Measurements from ENCODE around the gene NCKAP5. TPM values are rescaled to one million over a fixed set of nuclear protein-coding genes. Genes with fewer than 3 reads are reported as not detected.

NCKAP5 gene
- total and polyA plus RNA-seq, 4 donors: 2.3 to 20.2 (median 8.1) TPM

DNA sequence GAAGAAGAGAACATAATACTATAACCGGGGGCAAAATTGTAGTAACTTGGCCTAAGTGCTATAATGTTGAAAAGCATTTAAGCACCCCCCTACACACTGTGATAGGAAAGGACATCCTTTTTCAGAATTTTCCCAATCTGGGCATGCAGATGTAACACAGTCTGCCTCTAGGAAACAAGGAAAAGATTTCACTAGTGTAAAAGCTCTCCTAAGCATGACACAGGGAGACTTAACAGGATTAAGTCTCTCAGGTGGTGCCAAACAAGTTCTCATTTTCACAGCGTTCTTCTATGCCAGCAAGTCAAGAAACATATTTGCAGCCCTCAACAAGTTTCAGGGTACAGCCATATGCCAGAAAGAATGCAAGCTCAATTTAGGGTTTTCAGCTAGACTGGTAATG lies 53.0 kb downstream of the NCKAP5 start:
- WGBS, 2 donors: 79 to 91% methylated on average over 2 of the region's 2 CpGs
- H3K27ac ChIP-seq (ENCODE audit: low read depth in 1 of 2, low read length in 1 of 2): no peak overlapping the region
- H3K27me3 ChIP-seq (ENCODE audit: control insufficient read depth in 3 of 3, insufficient read depth in 3 of 3, low read length in 2 of 3): no peaks in the 10 kb centered on the region
- no peaks in the 10 kb centered on the region for H3K9me3 ChIP-seq (ENCODE audit: control insufficient read depth in 4 of 4, insufficient read depth in 3 of 4, low read length in 3 of 4)
- peaks cover 0 to 2% (median 0%) of the 10 kb centered on the region in 4 donors for H3K36me3 ChIP-seq (ENCODE audit: control insufficient read depth in 4 of 4, insufficient read depth in 4 of 4, low read length in 4 of 4)
- no peak for ATAC-seq (ENCODE audit: insufficient read depth, low FRiP score)
- H3K4me1 ChIP-seq (ENCODE audit: control insufficient read depth in 5 of 5, insufficient read depth in 5 of 5, low read length in 5 of 5): no peaks in the 10 kb centered on the region
- no peak overlapping the region for H3K4me3 ChIP-seq
- TF ChIP-seq, protein P1, sequence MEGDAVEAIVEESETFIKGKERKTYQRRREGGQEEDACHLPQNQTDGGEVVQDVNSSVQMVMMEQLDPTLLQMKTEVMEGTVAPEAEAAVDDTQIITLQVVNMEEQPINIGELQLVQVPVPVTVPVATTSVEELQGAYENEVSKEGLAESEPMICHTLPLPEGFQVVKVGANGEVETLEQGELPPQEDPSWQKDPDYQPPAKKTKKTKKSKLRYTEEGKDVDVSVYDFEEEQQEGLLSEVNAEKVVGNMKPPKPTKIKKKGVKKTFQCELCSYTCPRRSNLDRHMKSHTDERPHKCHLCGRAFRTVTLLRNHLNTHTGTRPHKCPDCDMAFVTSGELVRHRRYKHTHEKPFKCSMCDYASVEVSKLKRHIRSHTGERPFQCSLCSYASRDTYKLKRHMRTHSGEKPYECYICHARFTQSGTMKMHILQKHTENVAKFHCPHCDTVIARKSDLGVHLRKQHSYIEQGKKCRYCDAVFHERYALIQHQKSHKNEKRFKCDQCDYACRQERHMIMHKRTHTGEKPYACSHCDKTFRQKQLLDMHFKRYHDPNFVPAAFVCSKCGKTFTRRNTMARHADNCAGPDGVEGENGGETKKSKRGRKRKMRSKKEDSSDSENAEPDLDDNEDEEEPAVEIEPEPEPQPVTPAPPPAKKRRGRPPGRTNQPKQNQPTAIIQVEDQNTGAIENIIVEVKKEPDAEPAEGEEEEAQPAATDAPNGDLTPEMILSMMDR (IDR thresholded peaks at IDR 0.05; ENCODE audit: control extremely low read depth, extremely low read depth): no peak
- DNase-seq: no peak
- H3K9ac ChIP-seq (ENCODE audit: insufficient read depth in 1 of 2, low read length in 2 of 2): no peak overlapping the region

DNA sequence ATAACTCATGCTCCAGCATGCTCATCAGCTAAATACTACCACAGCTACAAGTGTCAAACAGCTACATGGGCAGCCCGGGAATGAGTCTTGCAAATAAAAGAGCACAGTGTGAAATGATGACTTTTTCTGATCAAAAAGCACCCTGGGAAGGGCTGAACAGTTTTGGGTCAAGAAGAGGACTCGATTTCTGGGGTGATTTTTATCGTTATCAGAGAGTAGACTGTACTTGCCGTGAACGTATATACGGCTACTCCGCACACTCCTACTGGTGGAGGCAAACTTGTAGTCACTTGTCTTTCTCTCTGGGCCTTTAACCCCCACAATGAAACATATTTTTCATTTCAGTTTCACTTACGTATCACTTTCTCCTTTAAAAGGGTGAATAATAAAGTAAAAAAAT lies 54.4 kb downstream of the NCKAP5 start:
- H3K36me3 ChIP-seq (ENCODE audit: control insufficient read depth in 4 of 4, insufficient read depth in 4 of 4, low read length in 4 of 4): peaks cover 0 to 2% (median 0%) of the 10 kb centered on the region in 4 donors
- ATAC-seq (ENCODE audit: insufficient read depth, low FRiP score): no peak
- no peaks in the 10 kb centered on the region for H3K4me1 ChIP-seq (ENCODE audit: control insufficient read depth in 5 of 5, insufficient read depth in 5 of 5, low read length in 5 of 5)
- TF ChIP-seq, protein P1 (IDR thresholded peaks at IDR 0.05; ENCODE audit: control extremely low read depth, extremely low read depth): no peak
- no peak for DNase-seq
- no peak overlapping the region for H3K27ac ChIP-seq (ENCODE audit: low read depth in 1 of 2, low read length in 1 of 2)
- no peak overlapping the region for H3K4me3 ChIP-seq
- H3K9me3 ChIP-seq (ENCODE audit: control insufficient read depth in 4 of 4, insufficient read depth in 3 of 4, low read length in 3 of 4): no peaks in the 10 kb centered on the region
- 90 to 93% methylated on average over 8 of the region's 8 CpGs for WGBS, 2 donors
- no peaks in the 10 kb centered on the region for H3K27me3 ChIP-seq (ENCODE audit: control insufficient read depth in 3 of 3, insufficient read depth in 3 of 3, low read length in 2 of 3)
- H3K9ac ChIP-seq (ENCODE audit: insufficient read depth in 1 of 2, low read length in 2 of 2): no peak overlapping the region

DNA sequence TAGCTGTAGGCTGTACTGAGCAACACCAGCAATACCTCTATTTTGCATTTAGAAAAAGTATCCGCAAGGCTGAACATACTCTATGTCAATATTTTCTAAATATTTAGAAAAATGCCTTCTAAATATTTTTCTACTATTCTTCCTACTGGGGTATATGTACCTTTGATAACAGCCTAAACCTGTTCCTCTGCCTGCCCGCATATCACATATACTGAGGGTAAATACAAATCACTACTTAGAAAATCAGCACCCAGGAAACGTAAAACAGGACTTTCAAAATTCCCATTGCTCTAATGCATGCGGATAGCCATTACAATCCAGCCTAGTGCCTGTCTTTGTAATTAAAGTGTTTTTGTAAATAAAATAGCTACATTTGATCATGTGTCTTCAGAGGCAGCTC lies 56.1 kb downstream of the NCKAP5 start:
- 93 to 94% methylated on average over 4 of the region's 4 CpGs for WGBS, 2 donors
- H3K4me3 ChIP-seq: no peak overlapping the region
- DNase-seq (no peak), ATAC-seq (ENCODE audit: insufficient read depth, low FRiP score) (no peak)
- H3K27ac ChIP-seq (ENCODE audit: low read depth in 1 of 2, low read length in 1 of 2): no peak overlapping the region
- no peaks in the 10 kb centered on the region for H3K4me1 ChIP-seq (ENCODE audit: control insufficient read depth in 5 of 5, insufficient read depth in 5 of 5, low read length in 5 of 5)
- no peaks in the 10 kb centered on the region for H3K9me3 ChIP-seq (ENCODE audit: control insufficient read depth in 4 of 4, insufficient read depth in 3 of 4, low read length in 3 of 4)
- H3K36me3 ChIP-seq (ENCODE audit: control insufficient read depth in 4 of 4, insufficient read depth in 4 of 4, low read length in 4 of 4): peaks cover 0 to 2% (median 0%) of the 10 kb centered on the region in 4 donors
- TF ChIP-seq, protein P1 (IDR thresholded peaks at IDR 0.05; ENCODE audit: control extremely low read depth, extremely low read depth): no peak
- no peaks in the 10 kb centered on the region for H3K27me3 ChIP-seq (ENCODE audit: control insufficient read depth in 3 of 3, insufficient read depth in 3 of 3, low read length in 2 of 3)
- H3K9ac ChIP-seq (ENCODE audit: insufficient read depth in 1 of 2, low read length in 2 of 2): no peak overlapping the region

DNA sequence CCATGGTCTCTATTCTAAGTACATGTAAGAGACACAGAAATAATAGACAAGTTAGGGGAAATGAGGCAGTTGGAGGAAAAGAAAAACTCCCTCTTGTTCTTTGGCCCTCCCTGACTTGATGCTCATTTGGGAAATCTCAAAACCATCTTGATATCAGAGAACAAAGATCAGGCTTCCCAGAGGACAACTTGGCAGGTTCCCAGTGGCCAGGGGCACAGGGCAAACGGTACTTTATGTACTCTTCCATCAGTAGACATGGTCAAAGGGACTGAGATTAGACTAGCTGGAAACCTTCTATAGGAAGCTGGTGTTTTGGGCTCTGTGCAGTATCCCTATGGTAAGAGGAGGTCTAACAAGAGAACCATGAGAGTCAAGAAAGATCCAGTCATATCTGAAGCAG lies 56.6 kb downstream of the NCKAP5 start:
- Histone ChIP-seq H3K27ac (ENCODE audit: low read depth in 1 of 2, low read length in 1 of 2) (no peak overlapping the region), H3K9me3 (ENCODE audit: control insufficient read depth in 4 of 4, insufficient read depth in 3 of 4, low read length in 3 of 4) (no peaks in the 10 kb centered on the region), H3K36me3 (ENCODE audit: control insufficient read depth in 4 of 4, insufficient read depth in 4 of 4, low read length in 4 of 4) (peaks cover 0 to under 1% (median 0%) of the 10 kb centered on the region in 4 donors), H3K4me3 (no peak overlapping the region), H3K4me1 (ENCODE audit: control insufficient read depth in 5 of 5, insufficient read depth in 5 of 5, low read length in 5 of 5) (no peaks in the 10 kb centered on the region), H3K27me3 (ENCODE audit: control insufficient read depth in 3 of 3, insufficient read depth in 3 of 3, low read length in 2 of 3) (no peaks in the 10 kb centered on the region), H3K9ac (ENCODE audit: insufficient read depth in 1 of 2, low read length in 2 of 2) (no peak overlapping the region)
- 0 to 39% methylated on average over 1 of the region's 1 CpG for WGBS, 2 donors
- TF ChIP-seq, protein P1 (IDR thresholded peaks at IDR 0.05; ENCODE audit: control extremely low read depth, extremely low read depth): no peak
- no peak for ATAC-seq (ENCODE audit: insufficient read depth, low FRiP score)
- no peak for DNase-seq

All from lung (tissue), 12 donors.